ENCODE data around the gene CHMP2A. TPM values are rescaled to one million over a fixed set of nuclear protein-coding genes. Genes with fewer than 3 reads are reported as not detected.
A peak's percentile ranks its signal among the peaks of the same experiment; 100 is the strongest.

CHMP2A gene
- total RNA-seq, 1 experiment from 2014 or later: 44.9 TPM

GRCh38 chr19:58552655-58553054 lies 2.2 kb downstream of the CHMP2A start:
- Histone ChIP-seq H3K4me1 (no peaks in the 10 kb centered on the region; the same call in 1 of the 2 replicates), H3K36me3 (peaks cover 61% of the 10 kb centered on the region), H3K9me3 (replicated peaks) (no peaks in the 10 kb centered on the region), H3K27me3 (no peaks in the 10 kb centered on the region), H3K27ac (no peak overlapping the region), H3K4me3 (no peak overlapping the region)
- no peak for DNase-seq

- Histone ChIP-seq H3K36me3 (peaks cover 67% of the 10 kb centered on the region), H3K27me3 (no peaks in the 10 kb centered on the region), H3K4me3 (no peak overlapping the region), H3K27ac (no peak overlapping the region), H3K4me1 (no peaks in the 10 kb centered on the region; the same call in 1 of the 2 replicates), H3K9me3 (replicated peaks) (no peaks in the 10 kb centered on the region)
- DNase-seq: no peak
These were observed 3.1 kb downstream of the CHMP2A start for GRCh38 chr19:58551577-58552471.

GRCh38 chr19:58551123-58551497 lies 3.8 kb downstream of the CHMP2A start:
- no peaks in the 10 kb centered on the region for H3K9me3 ChIP-seq (replicated peaks)
- DNase-seq: no peak
- no peak overlapping the region for H3K4me3 ChIP-seq
- no peaks in the 10 kb centered on the region for H3K27me3 ChIP-seq
- H3K27ac ChIP-seq: no peak overlapping the region
- peaks cover 67% of the 10 kb centered on the region for H3K36me3 ChIP-seq
- H3K4me1 ChIP-seq: peaks cover 5% of the 10 kb centered on the region; the same call in 1 of the 2 replicates

DNA sequence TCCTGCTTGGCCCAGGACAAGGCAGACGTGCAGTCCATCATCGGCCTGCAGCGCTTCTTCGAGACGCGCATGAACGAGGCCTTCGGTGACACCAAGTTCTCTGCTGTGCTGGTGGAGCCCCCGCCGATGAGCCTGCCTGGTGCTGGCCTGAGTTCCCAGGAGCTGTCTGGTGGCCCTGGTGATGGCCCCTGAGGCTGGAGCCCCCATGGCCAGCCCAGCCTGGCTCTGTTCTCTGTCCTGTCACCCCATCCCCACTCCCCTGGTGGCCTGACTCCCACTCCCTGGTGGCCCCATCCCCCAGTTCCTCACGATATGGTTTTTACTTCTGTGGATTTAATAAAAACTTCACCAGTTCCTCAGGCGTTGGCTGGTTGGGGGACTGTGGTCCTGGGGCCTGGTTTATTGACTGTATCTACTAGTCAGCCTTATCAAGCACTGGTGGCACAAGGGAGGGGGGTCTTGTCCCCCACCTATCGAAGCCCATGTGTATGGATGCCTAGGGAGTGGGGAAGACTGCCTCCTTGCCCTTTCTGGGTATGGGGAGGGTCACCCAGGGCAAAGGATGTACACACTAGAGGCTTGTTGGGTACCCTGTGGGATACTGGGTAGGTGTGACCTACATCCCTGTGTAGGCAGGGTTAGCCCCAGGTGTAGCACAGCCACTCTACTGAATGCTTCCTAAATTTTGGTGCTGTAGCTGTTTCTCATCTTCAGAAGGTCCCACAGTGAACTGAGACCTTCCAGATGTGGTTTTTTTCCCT lies 4.4 kb downstream of the CHMP2A start:
- DNase-seq: no peak
- Histone ChIP-seq H3K27me3 (no peaks in the 10 kb centered on the region; the same call in 1 of the 2 replicates), H3K36me3 (peaks cover 72% of the 10 kb centered on the region), H3K27ac (no peak overlapping the region), H3K9me3 (replicated peaks) (no peaks in the 10 kb centered on the region), H3K4me3 (no peak overlapping the region), H3K4me1 (peaks cover 7% of the 10 kb centered on the region; the same call in 1 of the 2 replicates)

DNA sequence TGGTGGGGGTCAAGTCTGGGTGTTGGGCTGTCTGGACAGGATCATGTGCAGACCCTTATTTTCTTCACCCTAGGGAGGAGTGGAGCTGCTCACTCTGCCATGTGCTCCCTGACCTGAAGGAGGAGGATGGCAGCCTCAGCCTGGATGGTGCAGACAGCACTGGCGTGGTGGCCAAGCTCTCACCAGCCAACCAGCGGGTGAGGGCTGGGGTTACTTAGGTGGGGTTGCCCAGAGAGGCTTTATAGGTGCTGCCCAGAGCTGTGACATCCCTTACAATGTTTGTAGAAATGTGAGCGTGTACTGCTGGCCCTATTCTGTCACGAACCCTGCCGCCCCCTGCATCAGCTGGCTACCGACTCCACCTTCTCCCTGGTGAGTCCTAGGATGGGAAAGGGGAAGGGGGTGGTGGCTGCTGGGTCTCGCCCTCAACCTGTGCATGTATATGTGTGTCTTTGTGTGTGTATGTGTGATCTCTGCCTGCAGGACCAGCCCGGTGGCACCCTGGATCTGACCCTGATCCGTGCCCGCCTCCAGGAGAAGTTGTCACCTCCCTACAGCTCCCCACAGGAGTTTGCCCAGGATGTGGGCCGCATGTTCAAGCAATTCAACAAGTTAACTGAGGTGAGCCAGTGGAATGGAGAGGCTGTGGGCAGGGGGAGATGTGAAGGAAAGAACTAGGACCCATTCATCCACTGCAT lies 5.1 kb downstream of the CHMP2A start:
- H3K27ac ChIP-seq: no peak overlapping the region
- no peak for DNase-seq
- no peaks in the 10 kb centered on the region; the same call in 1 of the 2 replicates for H3K27me3 ChIP-seq
- peaks cover 79% of the 10 kb centered on the region for H3K36me3 ChIP-seq
- no peaks in the 10 kb centered on the region for H3K9me3 ChIP-seq (replicated peaks)
- H3K4me3 ChIP-seq: no peak overlapping the region
- peaks cover 7% of the 10 kb centered on the region; the same call in 1 of the 2 replicates for H3K4me1 ChIP-seq

DNA sequence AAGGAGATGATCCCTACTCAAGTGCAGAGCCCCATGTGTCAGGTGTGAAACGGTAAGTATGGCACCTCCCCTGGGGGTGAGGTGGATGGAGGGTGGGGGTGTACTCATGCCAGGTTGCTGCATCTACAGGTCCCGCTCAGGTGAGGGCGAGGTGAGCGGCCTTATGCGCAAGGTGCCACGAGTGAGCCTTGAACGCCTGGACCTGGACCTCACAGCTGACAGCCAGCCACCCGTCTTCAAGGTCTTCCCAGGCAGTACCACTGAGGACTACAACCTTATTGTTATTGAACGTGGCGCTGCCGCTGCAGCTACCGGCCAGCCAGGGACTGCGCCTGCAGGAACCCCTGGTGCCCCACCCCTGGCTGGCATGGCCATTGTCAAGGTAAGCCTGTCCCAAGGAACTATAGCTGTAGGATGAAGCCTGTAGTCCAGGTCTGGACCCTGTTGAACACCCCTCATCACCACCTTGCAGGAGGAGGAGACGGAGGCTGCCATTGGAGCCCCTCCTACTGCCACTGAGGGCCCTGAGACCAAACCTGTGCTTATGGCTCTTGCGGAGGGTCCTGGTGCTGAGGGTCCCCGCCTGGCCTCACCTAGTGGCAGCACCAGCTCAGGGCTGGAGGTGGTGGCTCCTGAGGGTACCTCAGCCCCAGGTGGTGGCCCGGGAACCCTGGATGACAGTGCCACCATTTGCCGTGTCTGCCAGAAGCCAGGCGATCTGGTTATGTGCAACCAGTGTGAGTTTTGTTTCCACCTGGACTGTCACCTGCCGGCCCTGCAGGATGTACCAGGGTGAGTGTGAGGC lies 5.8 kb downstream of the CHMP2A start:
- H3K27me3 ChIP-seq: no peaks in the 10 kb centered on the region; the same call in 1 of the 2 replicates
- H3K27ac ChIP-seq: no peak overlapping the region
- no peak overlapping the region for H3K4me3 ChIP-seq
- H3K9me3 ChIP-seq (replicated peaks): no peaks in the 10 kb centered on the region
- DNase-seq: no peak
- peaks cover 7% of the 10 kb centered on the region; the same call in 1 of the 2 replicates for H3K4me1 ChIP-seq
- peaks cover 79% of the 10 kb centered on the region for H3K36me3 ChIP-seq

DNA sequence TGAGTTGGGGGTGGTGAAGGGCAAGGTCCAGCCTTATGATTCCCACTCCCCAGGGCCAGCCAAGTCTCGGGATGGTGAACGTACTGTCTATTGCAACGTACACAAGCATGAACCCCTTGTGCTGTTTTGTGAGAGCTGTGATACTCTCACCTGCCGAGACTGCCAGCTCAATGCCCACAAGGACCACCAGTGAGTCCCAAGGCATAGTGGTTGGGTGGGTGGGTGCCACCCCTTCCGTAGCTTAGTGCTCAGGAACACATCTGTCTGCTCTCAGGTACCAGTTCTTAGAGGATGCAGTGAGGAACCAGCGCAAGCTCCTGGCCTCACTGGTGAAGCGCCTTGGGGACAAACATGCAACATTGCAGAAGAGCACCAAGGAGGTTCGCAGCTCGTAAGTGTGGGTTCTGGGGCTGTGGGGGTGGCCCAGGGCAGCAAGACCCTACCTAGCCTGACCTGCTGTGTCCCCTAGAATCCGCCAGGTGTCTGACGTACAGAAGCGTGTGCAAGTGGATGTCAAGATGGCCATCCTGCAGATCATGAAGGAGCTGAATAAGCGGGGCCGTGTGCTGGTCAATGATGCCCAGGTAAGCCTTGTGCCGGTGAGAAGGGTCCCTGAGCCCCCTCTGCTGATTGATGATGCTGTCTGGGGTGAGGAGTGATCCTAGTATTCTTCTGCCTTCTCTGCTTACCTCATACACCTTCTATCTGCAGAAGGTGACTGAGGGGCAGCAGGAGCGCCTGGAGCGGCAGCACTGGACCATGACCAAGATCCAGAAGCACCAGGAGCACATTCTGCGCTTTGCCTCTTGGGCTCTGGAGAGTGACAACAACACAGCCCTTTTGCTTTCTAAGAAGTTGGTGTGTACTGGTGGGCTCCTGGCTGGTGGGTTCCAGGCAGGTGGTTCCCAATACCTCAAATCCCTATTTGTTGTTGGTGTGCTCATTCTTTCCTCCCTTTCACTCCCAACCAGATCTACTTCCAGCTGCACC lies 7.3 kb downstream of the CHMP2A start:
- Histone ChIP-seq H3K4me1 (peaks cover 7% of the 10 kb centered on the region; the same call in 1 of the 2 replicates), H3K27me3 (no peaks in the 10 kb centered on the region; the same call in 1 of the 2 replicates), H3K9me3 (replicated peaks) (no peaks in the 10 kb centered on the region), H3K27ac (no peak overlapping the region), H3K36me3 (peaks cover 76% of the 10 kb centered on the region), H3K4me3 (no peak overlapping the region)
- DNase-seq: no peak

DNA sequence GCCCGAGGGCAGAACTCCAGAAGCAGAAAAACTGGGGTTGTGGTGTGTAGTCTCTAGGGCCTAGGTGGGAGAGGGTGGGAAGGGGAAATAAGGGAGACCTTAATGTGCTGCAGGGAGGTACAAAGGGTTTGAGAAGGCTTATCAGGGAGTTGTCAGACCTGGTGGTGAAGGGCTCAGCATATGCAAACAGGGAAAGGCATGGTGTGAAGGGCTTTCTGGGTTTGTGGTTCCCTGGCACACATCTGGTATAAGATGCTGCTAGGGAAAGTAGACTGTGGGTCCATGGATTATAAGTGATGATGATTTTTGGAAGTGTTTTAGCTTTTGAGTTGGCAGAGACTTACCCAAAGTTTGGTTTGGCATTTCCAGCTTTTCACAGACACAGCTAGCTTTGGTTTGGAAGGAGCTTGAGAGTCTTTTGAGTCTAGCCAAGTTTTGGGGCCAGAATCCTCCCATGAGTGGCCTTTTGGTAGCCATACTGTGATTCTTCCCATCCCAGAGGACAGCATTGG lies 8.8 kb downstream of the CHMP2A start:
- no peak for DNase-seq
- Histone ChIP-seq H3K27ac (no peak overlapping the region), H3K9me3 (replicated peaks) (no peaks in the 10 kb centered on the region), H3K4me1 (peaks cover 7% of the 10 kb centered on the region; the same call in 1 of the 2 replicates), H3K4me3 (peak overlapping the region; percentile 99), H3K27me3 (no peaks in the 10 kb centered on the region; the same call in 1 of the 2 replicates), H3K36me3 (peaks cover 62% of the 10 kb centered on the region)

DNA sequence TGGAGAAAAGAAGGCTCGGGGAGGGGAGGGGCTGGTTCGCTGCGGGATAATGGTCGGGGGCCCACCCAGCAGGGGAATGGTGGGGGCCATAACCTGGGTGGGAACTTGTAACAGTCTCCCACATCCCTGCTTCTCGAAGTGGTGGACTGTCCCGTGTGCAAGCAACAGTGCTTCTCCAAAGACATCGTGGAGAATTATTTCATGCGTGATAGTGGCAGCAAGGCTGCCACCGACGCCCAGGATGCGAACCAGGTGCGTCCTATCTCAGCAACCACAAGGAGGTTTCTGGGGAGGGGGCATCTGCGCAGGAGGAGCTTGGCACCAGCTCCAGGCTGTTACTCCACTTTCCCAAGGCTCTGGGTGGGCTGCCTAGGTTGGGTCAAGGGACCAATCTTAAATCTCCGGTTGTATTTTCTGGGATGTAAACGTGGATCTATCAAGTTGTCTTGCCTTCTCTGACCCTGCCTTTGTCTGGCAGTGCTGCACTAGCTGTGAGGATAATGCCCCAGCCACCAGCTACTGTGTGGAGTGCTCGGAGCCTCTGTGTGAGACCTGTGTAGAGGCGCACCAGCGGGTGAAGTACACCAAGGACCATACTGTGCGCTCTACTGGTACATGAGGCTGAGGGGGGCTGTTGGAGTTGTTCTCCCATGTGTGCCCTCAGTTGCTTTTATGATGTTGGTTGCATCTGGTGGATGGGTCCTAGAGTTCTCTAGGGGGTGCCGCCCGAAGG lies 9.5 kb downstream of the CHMP2A start:
- H3K4me3 ChIP-seq: peak overlapping the region; percentile 99
- no peaks in the 10 kb centered on the region; the same call in 1 of the 2 replicates for H3K27me3 ChIP-seq
- H3K36me3 ChIP-seq: peaks cover 56% of the 10 kb centered on the region
- no peak overlapping the region; the same call in 1 of the 2 replicates for H3K27ac ChIP-seq
- DNase-seq: no peak
- H3K9me3 ChIP-seq (replicated peaks): no peaks in the 10 kb centered on the region
- peaks cover 7% of the 10 kb centered on the region; the same call in 1 of the 2 replicates for H3K4me1 ChIP-seq

GRCh38 chr19:58544591-58545285 lies 10.2 kb downstream of the CHMP2A start:
- Histone ChIP-seq H3K9me3 (replicated peaks) (no peaks in the 10 kb centered on the region), H3K27ac (peak overlapping the region; percentile 75), H3K36me3 (peaks cover 49% of the 10 kb centered on the region), H3K4me1 (peaks cover 7% of the 10 kb centered on the region; the same call in 1 of the 2 replicates), H3K27me3 (no peaks in the 10 kb centered on the region; the same call in 1 of the 2 replicates), H3K4me3 (peak overlapping the region; percentile 99)
- peak in 1 of 2 experiments; percentile 63 for DNase-seq

DNA sequence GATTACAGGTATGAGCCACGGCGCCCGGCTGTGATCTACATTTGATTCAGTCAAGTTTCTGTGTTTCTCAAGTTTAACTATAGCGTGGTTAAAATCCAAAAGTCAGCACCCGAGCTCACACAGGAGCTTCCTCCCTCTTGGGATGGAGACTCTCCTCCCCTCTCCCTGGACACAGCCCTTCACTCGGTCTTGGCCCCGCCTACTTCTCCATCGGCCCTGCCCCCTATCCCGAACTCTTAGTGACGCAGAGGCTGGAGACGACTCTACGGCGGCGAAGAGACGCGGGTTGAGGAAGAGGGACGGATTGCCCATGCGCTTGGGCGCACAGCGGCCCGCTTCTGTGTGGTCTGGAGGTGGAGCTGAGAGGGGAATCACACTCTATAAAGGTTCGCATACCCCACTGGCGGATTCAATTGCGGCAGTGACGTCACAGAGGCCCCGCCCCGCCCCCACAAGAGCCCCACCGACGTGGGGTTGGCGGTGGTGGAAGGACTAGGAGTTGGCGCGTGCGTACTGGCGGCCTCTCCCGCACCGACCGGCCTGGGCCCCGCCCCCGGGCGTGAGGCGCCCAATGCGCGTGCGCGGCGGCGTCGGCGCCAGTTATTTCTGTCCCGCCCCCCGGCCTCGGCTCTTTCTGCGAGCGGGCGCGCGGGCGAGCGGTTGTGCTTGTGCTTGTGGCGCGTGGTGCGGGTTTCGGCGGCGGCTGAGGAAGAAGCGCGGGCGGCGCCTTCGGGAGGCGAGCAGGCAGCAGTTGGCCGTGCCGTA lies 10.9 kb downstream of the CHMP2A start, which contains the start of gene TRIM28:
Gene TRIM28, plus strand, starts transcription at position 239 of the 765 bp plus-strand sequence. CDS start 694 bp downstream, outside the sequence.
- Histone ChIP-seq H3K27ac (peak within 1 kb of the TSS; percentile 75), H3K4me3 (peak within 1 kb of the TSS; percentile 99), H3K27me3 (no peaks in the 10 kb centered on the region; the same call in 1 of the 2 replicates), H3K4me1 (peaks cover 7% of the 10 kb centered on the region; the same call in 1 of the 2 replicates), H3K9me3 (replicated peaks) (no peaks in the 10 kb centered on the region), H3K36me3 (peaks cover 41% of the 10 kb centered on the region)
- peak; percentile 99 for DNase-seq
